ENCODE data around the gene PGLYRP1.

The PGLYRP1 gene

GRCh38 chr19:46031781-46032596 is 9.1 kb upstream of the PGLYRP1 start:
- no peak for DNase-seq

GRCh38 chr19:46030812-46031550 is 8.1 kb upstream of the PGLYRP1 start:
- no peak for DNase-seq

GRCh38 chr19:46025835-46026234 is 3.0 kb upstream of the PGLYRP1 start:
- DNase-seq: no peak

GRCh38 chr19:46023311-46023779 is 492 bp upstream of the PGLYRP1 start:
- DNase-seq: no peak

- DNase-seq: no peak
These were observed 807 bp downstream of the PGLYRP1 start for GRCh38 chr19:46022061-46022430.

- DNase-seq: no peak
These were observed 1.3 kb downstream of the PGLYRP1 start for GRCh38 chr19:46021531-46022041.

- no peak for DNase-seq
These were observed 2.1 kb downstream of the PGLYRP1 start for GRCh38 chr19:46020819-46021125.

- DNase-seq: no peak
These were observed 3.6 kb downstream of the PGLYRP1 start for GRCh38 chr19:46019270-46019669.

GRCh38 chr19:46018729-46019251 is 4.1 kb downstream of the PGLYRP1 start:
- no peak for DNase-seq

GRCh38 chr19:46017874-46018675 is 4.8 kb downstream of the PGLYRP1 start:
- no peak for DNase-seq

GRCh38 chr19:46017095-46017429 is 5.8 kb downstream of the PGLYRP1 start:
- DNase-seq: no peak

GRCh38 chr19:46016426-46017094 is 6.3 kb downstream of the PGLYRP1 start:
- peak; percentile 50 to 81 (median 68) for DNase-seq

GRCh38 chr19:46015687-46016425 is 7.0 kb downstream of the PGLYRP1 start:
- DNase-seq: peak in 1 of 4 experiments; percentile 33

GRCh38 chr19:46014941-46015686 is 7.7 kb downstream of the PGLYRP1 start:
- peak in 3 of 4 experiments; percentile 39 to 64 (median 44) for DNase-seq

GRCh38 chr19:46014534-46014933 is 8.3 kb downstream of the PGLYRP1 start:
- no peak for DNase-seq

- DNase-seq: peak; percentile 26 to 61 (median 58)
These were observed 13.0 kb downstream of the PGLYRP1 start for GRCh38 chr19:46009530-46010510.

GRCh38 chr19:46006411-46006810 is 16.4 kb downstream of the PGLYRP1 start:
- DNase-seq: no peak

GRCh38 chr19:46002678-46003275 is 20.1 kb downstream of the PGLYRP1 start:
- DNase-seq: no peak

Data from activated naive CD4-positive, alpha-beta T cell (primary cell).